Measurements from ENCODE around the gene AADACL2.

DNA sequence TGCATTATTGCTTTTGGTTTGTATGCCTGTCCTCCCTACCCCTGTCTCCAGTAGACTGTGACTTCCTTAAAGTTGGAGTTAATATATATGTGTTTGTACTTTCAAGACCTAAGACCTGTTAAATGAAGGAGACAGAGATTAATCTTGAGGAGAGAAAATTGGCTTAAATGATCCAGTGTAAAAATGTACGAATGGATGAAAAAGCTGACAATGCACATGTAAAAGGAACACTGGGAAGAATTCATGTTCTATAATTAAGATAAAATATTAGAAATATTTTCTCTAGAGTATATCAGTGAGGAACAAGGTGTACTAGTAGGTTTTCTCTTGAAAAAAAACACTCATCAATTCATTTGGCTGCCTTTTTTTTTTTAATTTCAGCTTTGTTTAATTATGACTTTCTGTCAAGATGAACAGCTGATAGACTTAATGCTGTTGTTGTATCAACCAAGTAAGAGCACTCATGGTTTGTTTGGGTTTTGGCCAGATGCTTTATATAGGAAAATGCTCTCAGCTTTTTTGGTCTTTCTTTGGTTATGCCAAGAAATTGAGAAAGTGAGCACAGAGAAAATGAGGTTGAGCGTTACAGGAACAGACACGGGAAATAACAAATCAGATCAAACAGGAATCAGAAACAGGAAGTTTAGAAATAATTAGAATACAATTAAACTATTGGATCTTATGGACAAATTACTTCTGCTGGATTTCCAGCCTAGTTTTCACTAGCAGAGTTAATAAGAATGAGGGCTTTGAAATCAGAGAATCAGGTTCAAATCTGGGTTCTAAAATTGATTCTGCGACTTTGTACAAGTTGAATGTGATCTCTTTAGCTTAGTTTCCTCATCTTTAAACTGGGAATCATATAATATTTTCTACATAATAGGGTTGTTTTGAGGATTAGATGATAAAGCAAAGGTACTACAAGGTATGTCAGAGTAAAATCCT is 41.9 kb downstream of the AADACL2 start:
- TF ChIP-seq, protein P1, sequence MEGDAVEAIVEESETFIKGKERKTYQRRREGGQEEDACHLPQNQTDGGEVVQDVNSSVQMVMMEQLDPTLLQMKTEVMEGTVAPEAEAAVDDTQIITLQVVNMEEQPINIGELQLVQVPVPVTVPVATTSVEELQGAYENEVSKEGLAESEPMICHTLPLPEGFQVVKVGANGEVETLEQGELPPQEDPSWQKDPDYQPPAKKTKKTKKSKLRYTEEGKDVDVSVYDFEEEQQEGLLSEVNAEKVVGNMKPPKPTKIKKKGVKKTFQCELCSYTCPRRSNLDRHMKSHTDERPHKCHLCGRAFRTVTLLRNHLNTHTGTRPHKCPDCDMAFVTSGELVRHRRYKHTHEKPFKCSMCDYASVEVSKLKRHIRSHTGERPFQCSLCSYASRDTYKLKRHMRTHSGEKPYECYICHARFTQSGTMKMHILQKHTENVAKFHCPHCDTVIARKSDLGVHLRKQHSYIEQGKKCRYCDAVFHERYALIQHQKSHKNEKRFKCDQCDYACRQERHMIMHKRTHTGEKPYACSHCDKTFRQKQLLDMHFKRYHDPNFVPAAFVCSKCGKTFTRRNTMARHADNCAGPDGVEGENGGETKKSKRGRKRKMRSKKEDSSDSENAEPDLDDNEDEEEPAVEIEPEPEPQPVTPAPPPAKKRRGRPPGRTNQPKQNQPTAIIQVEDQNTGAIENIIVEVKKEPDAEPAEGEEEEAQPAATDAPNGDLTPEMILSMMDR (IDR thresholded peaks at IDR 0.05): no peak
- no peak for TF ChIP-seq POLR2A (IDR thresholded peaks at IDR 0.05)
- no peak for TF ChIP-seq POLR2AphosphoS5 (IDR thresholded peaks at IDR 0.05)

Data from transverse colon (tissue), 4 donors.